NCI-H526 (cell line): ENCODE measurements around the gene L3MBTL3.

Experiments used
- DNase-seq, 2 experiments: peaks; one replicate each; lab custom pipeline; 2025; lab: John Stamatoyannopoulos, UW

Gene L3MBTL3

DNA sequence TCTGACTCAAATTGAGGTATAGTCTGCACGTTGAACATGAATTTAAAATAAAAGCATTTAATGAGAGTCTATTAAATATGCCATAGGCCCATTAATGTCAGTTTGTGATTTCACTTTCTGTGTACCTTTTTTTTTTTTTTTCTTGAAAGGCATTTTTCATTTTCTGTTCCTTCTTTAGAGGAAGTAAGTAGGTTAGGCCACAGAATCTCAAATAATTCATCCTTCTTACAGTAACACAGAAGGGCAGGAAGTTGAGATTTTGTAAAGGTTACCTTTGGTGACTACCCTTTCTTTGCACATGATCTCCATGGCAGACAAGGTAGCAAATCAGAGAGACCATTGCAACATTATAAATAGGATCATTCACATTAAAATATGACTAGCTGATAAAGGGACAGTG is 9.6 kb downstream of the L3MBTL3 start:
- DNase-seq: no peak

GRCh38 chr6:130029163-130029562 is 10.8 kb downstream of the L3MBTL3 start:
- DNase-seq: no peak

- DNase-seq: no peak
These were observed 14.5 kb downstream of the L3MBTL3 start for GRCh38 chr6:130032758-130033340.

DNA sequence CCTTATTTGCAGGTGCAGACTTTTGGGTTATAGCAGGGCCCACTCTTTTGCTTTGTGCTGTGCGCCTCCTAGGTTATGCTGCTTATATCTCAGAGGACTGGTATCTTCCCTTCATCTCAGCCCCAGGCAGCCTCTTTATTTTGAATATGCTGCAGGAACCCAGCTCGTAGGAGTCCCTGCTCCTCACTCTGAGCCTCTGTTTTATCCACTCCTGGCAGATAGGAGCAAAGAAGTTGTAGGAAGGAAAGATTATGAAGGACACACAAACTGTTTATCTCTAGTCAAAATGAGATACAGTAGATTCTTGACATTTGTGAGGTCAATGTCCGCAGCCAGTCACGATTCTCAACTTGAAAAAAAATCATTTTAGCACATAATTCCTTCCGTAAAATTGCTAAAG is 15.6 kb downstream of the L3MBTL3 start:
- no peak for DNase-seq

- DNase-seq: no peak
These were observed 16.2 kb downstream of the L3MBTL3 start for GRCh38 chr6:130034378-130035146.

DNA sequence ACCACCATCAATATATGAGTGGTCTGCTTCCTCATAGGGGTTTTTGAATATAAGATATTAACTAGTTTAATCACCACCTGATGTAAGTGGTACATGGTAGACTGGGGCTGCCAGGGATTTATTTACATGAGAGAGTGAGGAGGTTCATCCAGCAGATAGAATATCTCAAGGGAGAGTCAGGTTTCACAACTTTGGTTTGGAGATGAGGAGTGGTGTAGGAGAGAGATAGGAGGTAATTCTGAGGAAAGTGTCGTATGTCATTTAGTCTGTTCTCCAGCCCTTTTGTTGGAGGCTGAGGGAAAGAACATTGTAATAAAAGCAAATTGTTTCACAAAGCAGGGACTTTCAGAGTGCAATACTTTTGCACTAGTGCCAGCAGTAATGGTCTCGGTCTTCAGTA is 16.8 kb downstream of the L3MBTL3 start:
- peak in 1 of 2 experiments; percentile 53 for DNase-seq

GRCh38 chr6:130037207-130037811 is 18.9 kb downstream of the L3MBTL3 start:
- peak in 1 of 2 experiments; percentile 18 for DNase-seq

DNA sequence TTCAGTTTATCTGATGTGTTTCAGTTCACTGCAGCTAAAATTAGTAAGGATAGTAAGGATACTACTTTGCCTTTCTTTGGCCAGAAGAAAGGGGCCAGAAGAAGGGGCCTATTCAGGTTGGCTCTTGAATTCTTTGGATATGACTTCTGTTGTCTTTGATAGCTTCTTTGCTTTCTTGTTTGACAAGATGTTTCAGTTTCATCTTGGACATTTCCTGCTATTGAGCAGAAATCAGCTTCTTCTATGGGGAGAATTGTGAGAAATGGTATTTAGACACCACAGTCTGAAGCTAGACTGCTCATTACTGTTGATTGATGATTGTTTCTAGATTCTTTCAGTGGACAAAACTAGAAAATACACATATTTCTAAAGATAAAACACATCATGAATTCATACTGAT is 23.2 kb downstream of the L3MBTL3 start:
- no peak for DNase-seq

DNA sequence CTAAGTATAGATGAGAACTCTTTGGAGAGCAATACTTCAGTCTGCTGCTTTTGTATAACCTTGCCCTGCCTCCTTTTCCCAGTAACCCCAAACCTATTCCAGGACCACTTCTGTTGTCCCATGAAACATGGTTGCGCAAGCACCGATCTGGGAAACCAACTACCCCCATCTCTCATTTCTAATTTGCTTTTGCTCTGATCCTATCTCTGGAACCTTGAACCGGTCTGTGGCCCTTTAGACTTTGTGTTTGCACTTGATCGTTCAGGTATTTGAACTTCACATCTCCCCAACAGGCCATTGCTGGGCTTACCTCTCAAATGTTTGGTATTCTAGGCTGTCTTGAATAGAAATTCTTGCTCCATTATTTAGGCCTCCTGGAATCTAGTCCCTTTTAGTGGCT is 25.0 kb downstream of the L3MBTL3 start:
- DNase-seq: no peak

- DNase-seq: peak; percentile 38 to 39
These were observed 27.2 kb downstream of the L3MBTL3 start for GRCh38 chr6:130045622-130046021.

DNA sequence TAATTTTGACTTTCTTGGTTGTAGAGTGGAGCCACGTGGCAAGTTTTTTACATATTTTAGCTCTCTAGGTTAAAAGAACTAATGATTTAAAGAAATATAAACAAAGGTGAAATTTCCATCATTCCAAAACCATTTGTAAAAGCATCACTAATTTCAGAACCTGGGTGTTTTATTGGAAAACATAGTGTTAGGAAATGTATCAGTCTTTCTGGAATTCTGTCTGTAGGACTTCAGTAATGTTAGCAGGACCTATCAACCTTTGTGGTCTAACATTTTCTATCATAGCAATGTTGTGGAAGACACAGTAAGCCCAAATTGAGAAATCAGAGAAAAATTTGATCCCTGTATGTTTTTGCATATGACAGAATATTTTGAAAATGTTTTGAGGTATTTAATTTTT is 28.3 kb downstream of the L3MBTL3 start:
- DNase-seq: no peak

- no peak for DNase-seq
These were observed 29.0 kb downstream of the L3MBTL3 start for GRCh38 chr6:130047088-130047995.

DNA sequence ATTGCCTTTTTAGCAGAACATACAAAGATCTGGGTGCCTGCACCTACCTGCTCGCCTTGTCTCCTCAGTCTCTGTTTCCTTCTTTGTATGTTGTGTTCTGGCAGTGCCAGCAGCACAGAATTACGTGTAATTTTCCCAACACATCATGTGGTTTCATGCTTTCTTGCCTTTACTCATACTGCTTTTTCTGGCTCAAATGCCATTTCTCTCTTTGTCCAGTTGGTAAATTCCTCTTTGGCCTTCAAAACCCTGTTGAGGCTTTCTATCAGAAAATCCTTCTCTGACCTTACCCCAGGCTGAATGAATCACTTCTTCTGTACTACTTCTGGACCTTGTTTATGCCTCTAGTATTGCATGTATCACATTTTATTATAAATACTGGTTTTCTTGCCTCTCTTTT is 31.8 kb downstream of the L3MBTL3 start:
- no peak for DNase-seq

- no peak for DNase-seq
These were observed 36.3 kb downstream of the L3MBTL3 start for GRCh38 chr6:130054725-130055124.

DNA sequence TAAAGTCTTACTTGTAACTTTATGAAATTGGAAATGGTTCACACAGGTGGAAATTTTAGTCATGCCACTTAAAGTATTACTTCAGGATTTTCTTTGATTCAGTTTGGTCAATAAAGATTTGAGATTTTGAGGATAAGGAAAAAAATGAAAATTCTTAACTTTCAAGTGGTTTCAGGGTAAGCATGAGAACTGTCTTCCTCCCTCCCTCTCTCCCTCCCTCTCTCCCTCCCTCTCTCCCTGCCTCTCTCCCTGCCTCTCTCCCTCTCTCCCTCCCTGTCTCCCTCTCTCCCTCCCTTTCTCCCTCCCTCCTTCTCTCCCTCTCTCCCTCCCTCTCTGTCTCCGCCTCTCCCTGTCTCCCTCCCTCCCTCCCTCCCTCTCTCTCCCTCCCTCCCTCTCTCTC is 36.9 kb downstream of the L3MBTL3 start:
- no peak for DNase-seq

GRCh38 chr6:130057495-130057894 is 39.1 kb downstream of the L3MBTL3 start:
- DNase-seq: no peak

- no peak for DNase-seq
These were observed 45.4 kb downstream of the L3MBTL3 start for GRCh38 chr6:130063806-130064205.

- no peak for DNase-seq
These were observed 47.3 kb downstream of the L3MBTL3 start for GRCh38 chr6:130065609-130066156.

DNA sequence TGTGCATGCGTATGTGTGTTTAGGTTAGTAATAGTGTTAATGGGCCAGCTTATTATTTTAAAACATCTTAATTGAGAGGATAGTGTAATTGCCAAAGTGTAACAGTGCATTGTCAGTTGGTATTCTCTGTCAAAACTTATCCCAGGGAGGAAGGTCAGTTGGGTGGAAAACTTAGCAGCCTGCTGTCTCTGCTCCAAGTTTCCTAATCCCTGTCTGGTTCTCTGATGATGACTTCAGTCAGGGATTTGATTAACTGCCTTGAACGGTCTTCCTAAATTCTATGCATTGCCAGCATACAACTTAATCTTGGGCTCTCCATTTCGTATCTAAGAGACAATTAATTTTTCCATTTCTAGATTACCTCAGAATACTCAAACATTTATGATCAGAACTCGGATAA is 51.1 kb downstream of the L3MBTL3 start:
- no peak for DNase-seq

- no peak for DNase-seq
These were observed 51.9 kb downstream of the L3MBTL3 start for GRCh38 chr6:130070326-130070725.

- DNase-seq: no peak
These were observed 52.4 kb downstream of the L3MBTL3 start for GRCh38 chr6:130070792-130071191.

DNA sequence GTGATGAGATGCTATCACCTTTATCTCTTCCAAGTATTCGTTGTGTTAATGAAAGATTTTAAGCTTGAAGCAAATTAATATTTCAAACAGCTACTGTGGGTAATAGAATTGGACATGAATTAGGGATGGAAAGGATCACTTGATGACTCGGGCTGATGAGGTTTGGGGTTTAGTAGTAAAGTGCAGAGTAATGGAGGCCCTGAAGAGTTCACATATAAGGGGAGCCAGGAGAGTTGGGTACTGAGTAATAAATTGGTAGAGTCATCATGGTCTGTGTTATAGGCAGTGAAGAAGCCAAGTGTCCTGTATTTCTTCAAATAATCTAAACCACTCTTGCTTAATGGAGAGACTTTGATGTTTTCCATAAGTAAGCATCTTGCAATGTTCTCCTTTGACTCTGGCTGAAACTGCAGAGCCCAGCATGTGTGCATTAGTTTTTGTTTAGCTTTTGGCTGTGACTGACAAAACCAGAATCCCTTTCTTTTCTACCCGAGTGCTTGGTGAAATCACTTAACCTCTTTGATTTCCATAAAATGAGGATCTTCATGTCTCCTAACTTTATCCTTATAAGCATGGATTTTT is 57.6 kb downstream of the L3MBTL3 start:
- no peak for DNase-seq
